HG02763 (cell line): ENCODE data around the gene ST6GALNAC5.
A peak's percentile ranks its signal among the peaks of the same experiment; 100 is the strongest.
"Not testable (repeated sequence)": the region's sequence is repeated elsewhere in the genome, so short reads cannot be mapped to it uniquely, and the experiment has no call there.

Experiments used
- ATAC-seq: cut with Tn5 transposase; IDR thresholded peaks from one replicate; pipeline ENCODE4 v1.9.1; 2021; ENCODE audit warnings: mild to moderate bottlenecking, moderate library complexity; ENCODE audit not compliant: unreplicated experiment

The ST6GALNAC5 gene

GRCh38 chr1:76867342-76868130 is at the start of gene ST6GALNAC5:
Gene ST6GALNAC5 (plus strand): TSS chr1:76867480.
- no peak for ATAC-seq

GRCh38 chr1:76820028-76820427 is 47.3 kb upstream of the ST6GALNAC5 start:
- ATAC-seq = no peak

GRCh38 chr1:76822961-76823360 is 44.3 kb upstream of the ST6GALNAC5 start:
- not testable (repeated sequence) for ATAC-seq

- ATAC-seq = no peak
Measured at GRCh38 chr1:76824106-76824505, 43.2 kb upstream of the ST6GALNAC5 start.

- no peak for ATAC-seq
Measured at GRCh38 chr1:76826072-76826845, 41.0 kb upstream of the ST6GALNAC5 start.

- no peak for ATAC-seq
Measured at GRCh38 chr1:76827066-76827465, 40.2 kb upstream of the ST6GALNAC5 start.

- ATAC-seq = peak; percentile 61
Measured at GRCh38 chr1:76830373-76830772, 36.9 kb upstream of the ST6GALNAC5 start.

- ATAC-seq = no peak
Measured at GRCh38 chr1:76832521-76832920, 34.8 kb upstream of the ST6GALNAC5 start.

GRCh38 chr1:76833151-76833550 is 34.1 kb upstream of the ST6GALNAC5 start:
- ATAC-seq = no peak

GRCh38 chr1:76833856-76834255 is 33.4 kb upstream of the ST6GALNAC5 start:
- ATAC-seq = no peak

- no peak for ATAC-seq
Measured at GRCh38 chr1:76835203-76835602, 32.1 kb upstream of the ST6GALNAC5 start.

GRCh38 chr1:76840278-76840677 is 27.0 kb upstream of the ST6GALNAC5 start:
- no peak for ATAC-seq

GRCh38 chr1:76841460-76841859 is 25.8 kb upstream of the ST6GALNAC5 start:
- ATAC-seq = no peak

GRCh38 chr1:76843821-76844464 is 23.3 kb upstream of the ST6GALNAC5 start:
- no peak for ATAC-seq

- no peak for ATAC-seq
Measured at GRCh38 chr1:76854255-76854654, 13.0 kb upstream of the ST6GALNAC5 start.

GRCh38 chr1:76856104-76856503 is 11.2 kb upstream of the ST6GALNAC5 start:
- ATAC-seq = no peak

- no peak for ATAC-seq
Measured at GRCh38 chr1:76857138-76857537, 10.1 kb upstream of the ST6GALNAC5 start.

GRCh38 chr1:76857973-76858372 is 9.3 kb upstream of the ST6GALNAC5 start:
- ATAC-seq = no peak

- ATAC-seq = no peak
Measured at GRCh38 chr1:76861149-76861548, 6.1 kb upstream of the ST6GALNAC5 start.

GRCh38 chr1:76862447-76862846 is 4.8 kb upstream of the ST6GALNAC5 start:
- no peak for ATAC-seq

GRCh38 chr1:76864383-76864782 is 2.9 kb upstream of the ST6GALNAC5 start:
- ATAC-seq = no peak
